Measurements from ENCODE around the gene DNAJC27. TPM values are rescaled to one million over a fixed set of nuclear protein-coding genes. Genes with fewer than 3 reads are reported as not detected.

The DNAJC27 gene
- total and polyA plus RNA-seq, 2 of the 13 experiments (the other 11 are each of a cell fraction or from before 2014, with no cell fraction given) = 3.1 to 3.7 TPM

DNA sequence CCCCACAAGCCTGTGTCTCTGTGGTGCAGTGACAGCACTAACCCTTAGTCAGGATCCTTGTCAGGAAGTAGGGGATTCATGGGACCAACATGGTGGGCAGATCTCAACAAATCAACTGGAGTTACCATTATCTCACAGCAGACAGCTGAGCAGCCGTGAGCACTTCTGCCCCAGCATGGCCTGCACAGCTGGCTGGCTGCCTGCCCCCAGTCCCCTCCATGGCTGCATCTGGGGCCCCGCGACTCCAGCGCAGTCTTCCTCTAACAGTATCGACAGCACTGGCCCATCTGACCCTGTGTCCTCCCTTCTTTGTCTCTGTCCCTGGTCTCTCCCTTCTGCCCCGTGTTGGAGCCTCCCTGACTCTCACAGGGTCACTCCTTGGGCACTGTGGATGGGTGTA lies 47.0 kb downstream of the DNAJC27 start:
- no peak overlapping the region for H3K4me3 ChIP-seq (replicated peaks in 1 of 3; ENCODE audit: insufficient read depth in 1 of 3, low read depth in 2 of 3, low read length in 3 of 3)
- no peak overlapping the region for H3K27ac ChIP-seq (ENCODE audit: extremely low read length, insufficient read depth, low read length)
- no peaks in the 10 kb centered on the region for H3K9me3 ChIP-seq (ENCODE audit: low read length)
- 66% methylated on average over 5 of the region's 6 CpGs for WGBS (ENCODE audit: low lambda C conversion rate)
- H2AFZ ChIP-seq (ENCODE audit: low read length) = no peak overlapping the region
- no peak overlapping the region for H3K4me2 ChIP-seq (ENCODE audit: low read depth, low read length)
- FAIRE-seq (no peak), ATAC-seq (no peak), DNase-seq (ENCODE audit: low spot score) (no peak)
- peaks cover 14% of the 10 kb centered on the region for H3K4me1 ChIP-seq (ENCODE audit: insufficient read depth, low read length)
- no peaks in the 10 kb centered on the region for H3K36me3 ChIP-seq (replicated peaks in 1 of 2; ENCODE audit: control insufficient read depth in 1 of 2, insufficient read depth in 2 of 2, low read length in 2 of 2)
- ChIA-PET CTCF (ENCODE audit: low intra/inter-chr PET ratio, low total read pairs) (no interaction called here), POLR2A (no interaction called here)
- H4K20me1 ChIP-seq (ENCODE audit: insufficient read depth, low read length) = no peaks in the 10 kb centered on the region; the same call in 1 of the 2 replicates
- intact Hi-C loops (cut with micrococcal nuclease; ENCODE audit: unreplicated experiment) (no loop called here), in situ Hi-C loops (cut with HindIII; ENCODE audit: extremely low pct_ligation_motif_present, low pct_unique_long_range_greater_than_20kb) (no loop called here)
- no TSS peak for BruUV-seq (replicated peaks)
- H3K27me3 ChIP-seq (ENCODE audit: control insufficient read depth in 1 of 2, insufficient read depth in 2 of 2, low read length in 2 of 2) = peaks cover 8 to 66% of the 10 kb centered on the region in 2 experiments; a peak in 4 of 5 replicates
- no peak overlapping the region for H3K9ac ChIP-seq (ENCODE audit: insufficient read depth, low read depth, low read length)
- H3K79me2 ChIP-seq (ENCODE audit: insufficient read depth, low read length) = no peaks in the 10 kb centered on the region
- TF ChIP-seq ZSCAN22 (CRISPR knock-in tag; IDR thresholded peaks at IDR 0.05) (no peak), ZNF713 (CRISPR knock-in tag; IDR thresholded peaks at IDR 0.05) (no peak), ETV5 (CRISPR knock-in tag; IDR thresholded peaks at IDR 0.05; ENCODE audit: borderline replicate concordance) (no peak), HMG20A (CRISPR knock-in tag; IDR thresholded peaks at IDR 0.05; ENCODE audit: borderline replicate concordance) (no peak), KDM5A (IDR thresholded peaks at IDR 0.05; ENCODE audit: borderline replicate concordance, low read length) (no peak), ZNF782 (CRISPR knock-in tag; IDR thresholded peaks at IDR 0.05; ENCODE audit: borderline replicate concordance) (no peak), ATF7 (IDR thresholded peaks at IDR 0.05) (no peak), ATF7 (CRISPR knock-in tag; IDR thresholded peaks at IDR 0.05) (no peak), EED (CRISPR knock-in tag; IDR thresholded peaks at IDR 0.05) (no peak), NCOA2 (CRISPR knock-in tag; IDR thresholded peaks at IDR 0.05) (no peak), HNRNPH1 (optimal IDR thresholded peaks at IDR 0.05; ENCODE audit: low read depth, low read length) (no peak), TBX3 (IDR thresholded peaks at IDR 0.05; ENCODE audit: borderline replicate concordance) (no peak), GPN1 (CRISPR knock-in tag; IDR thresholded peaks at IDR 0.05; ENCODE audit: borderline replicate concordance) (no peak), ONECUT2 (CRISPR knock-in tag; IDR thresholded peaks at IDR 0.05) (no peak)
- TF ChIP-seq, protein P1, sequence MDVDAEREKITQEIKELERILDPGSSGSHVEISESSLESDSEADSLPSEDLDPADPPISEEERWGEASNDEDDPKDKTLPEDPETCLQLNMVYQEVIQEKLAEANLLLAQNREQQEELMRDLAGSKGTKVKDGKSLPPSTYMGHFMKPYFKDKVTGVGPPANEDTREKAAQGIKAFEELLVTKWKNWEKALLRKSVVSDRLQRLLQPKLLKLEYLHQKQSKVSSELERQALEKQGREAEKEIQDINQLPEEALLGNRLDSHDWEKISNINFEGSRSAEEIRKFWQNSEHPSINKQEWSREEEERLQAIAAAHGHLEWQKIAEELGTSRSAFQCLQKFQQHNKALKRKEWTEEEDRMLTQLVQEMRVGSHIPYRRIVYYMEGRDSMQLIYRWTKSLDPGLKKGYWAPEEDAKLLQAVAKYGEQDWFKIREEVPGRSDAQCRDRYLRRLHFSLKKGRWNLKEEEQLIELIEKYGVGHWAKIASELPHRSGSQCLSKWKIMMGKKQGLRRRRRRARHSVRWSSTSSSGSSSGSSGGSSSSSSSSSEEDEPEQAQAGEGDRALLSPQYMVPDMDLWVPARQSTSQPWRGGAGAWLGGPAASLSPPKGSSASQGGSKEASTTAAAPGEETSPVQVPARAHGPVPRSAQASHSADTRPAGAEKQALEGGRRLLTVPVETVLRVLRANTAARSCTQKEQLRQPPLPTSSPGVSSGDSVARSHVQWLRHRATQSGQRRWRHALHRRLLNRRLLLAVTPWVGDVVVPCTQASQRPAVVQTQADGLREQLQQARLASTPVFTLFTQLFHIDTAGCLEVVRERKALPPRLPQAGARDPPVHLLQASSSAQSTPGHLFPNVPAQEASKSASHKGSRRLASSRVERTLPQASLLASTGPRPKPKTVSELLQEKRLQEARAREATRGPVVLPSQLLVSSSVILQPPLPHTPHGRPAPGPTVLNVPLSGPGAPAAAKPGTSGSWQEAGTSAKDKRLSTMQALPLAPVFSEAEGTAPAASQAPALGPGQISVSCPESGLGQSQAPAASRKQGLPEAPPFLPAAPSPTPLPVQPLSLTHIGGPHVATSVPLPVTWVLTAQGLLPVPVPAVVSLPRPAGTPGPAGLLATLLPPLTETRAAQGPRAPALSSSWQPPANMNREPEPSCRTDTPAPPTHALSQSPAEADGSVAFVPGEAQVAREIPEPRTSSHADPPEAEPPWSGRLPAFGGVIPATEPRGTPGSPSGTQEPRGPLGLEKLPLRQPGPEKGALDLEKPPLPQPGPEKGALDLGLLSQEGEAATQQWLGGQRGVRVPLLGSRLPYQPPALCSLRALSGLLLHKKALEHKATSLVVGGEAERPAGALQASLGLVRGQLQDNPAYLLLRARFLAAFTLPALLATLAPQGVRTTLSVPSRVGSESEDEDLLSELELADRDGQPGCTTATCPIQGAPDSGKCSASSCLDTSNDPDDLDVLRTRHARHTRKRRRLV (CRISPR knock-in tag; IDR thresholded peaks at IDR 0.05) = no peak
- TF ChIP-seq, protein P2, sequence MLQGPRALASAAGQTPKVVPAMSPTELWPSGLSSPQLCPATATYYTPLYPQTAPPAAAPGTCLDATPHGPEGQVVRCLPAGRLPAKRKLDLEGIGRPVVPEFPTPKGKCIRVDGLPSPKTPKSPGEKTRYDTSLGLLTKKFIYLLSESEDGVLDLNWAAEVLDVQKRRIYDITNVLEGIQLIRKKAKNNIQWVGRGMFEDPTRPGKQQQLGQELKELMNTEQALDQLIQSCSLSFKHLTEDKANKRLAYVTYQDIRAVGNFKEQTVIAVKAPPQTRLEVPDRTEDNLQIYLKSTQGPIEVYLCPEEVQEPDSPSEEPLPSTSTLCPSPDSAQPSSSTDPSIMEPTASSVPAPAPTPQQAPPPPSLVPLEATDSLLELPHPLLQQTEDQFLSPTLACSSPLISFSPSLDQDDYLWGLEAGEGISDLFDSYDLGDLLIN (CRISPR knock-in tag; IDR thresholded peaks at IDR 0.05; ENCODE audit: borderline replicate concordance) = no peak
- TF ChIP-seq, protein P3, sequence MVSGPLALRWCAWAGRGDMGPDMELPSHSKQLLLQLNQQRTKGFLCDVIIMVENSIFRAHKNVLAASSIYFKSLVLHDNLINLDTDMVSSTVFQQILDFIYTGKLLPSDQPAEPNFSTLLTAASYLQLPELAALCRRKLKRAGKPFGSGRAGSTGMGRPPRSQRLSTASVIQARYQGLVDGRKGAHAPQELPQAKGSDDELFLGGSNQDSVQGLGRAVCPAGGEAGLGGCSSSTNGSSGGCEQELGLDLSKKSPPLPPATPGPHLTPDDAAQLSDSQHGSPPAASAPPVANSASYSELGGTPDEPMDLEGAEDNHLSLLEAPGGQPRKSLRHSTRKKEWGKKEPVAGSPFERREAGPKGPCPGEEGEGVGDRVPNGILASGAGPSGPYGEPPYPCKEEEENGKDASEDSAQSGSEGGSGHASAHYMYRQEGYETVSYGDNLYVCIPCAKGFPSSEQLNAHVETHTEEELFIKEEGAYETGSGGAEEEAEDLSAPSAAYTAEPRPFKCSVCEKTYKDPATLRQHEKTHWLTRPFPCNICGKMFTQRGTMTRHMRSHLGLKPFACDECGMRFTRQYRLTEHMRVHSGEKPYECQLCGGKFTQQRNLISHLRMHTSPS (CRISPR knock-in tag; IDR thresholded peaks at IDR 0.05; ENCODE audit: low read depth) = no peak
